SK-N-SH treated with all-trans-retinoic acid at 6 μM for 48 hours (cell line): ENCODE measurements around the gene CDH4.

ENCODE experiments used
- CREB5 ChIP-seq: fragments of 250-450 bp; sonication (Bioruptor Pico); IDR thresholded peaks from 2 replicates; pipeline ENCODE4 v1.5.1; 2020; ENCODE audit warnings: low read depth, mild to moderate bottlenecking, moderate library complexity
- ESRRG ChIP-seq: fragments of 250-450 bp; sonication (Bioruptor Pico); IDR thresholded peaks from 2 replicates; pipeline ENCODE4 v1.6.1; 2021; ENCODE audit warnings: mild to moderate bottlenecking
- ISL1 ChIP-seq: fragments of 250-450 bp; sonication (Bioruptor Pico); IDR thresholded peaks from 2 replicates; pipeline ENCODE4 v2.1.2; 2022; ENCODE audit warnings: mild to moderate bottlenecking, moderate library complexity
- OSR1 ChIP-seq: fragments of 250-450 bp; sonication (Bioruptor Pico); IDR thresholded peaks from 2 replicates; pipeline ENCODE4 v1.8.0; 2022; ENCODE audit warnings: moderate library complexity, mild to moderate bottlenecking, inconsistent platforms
- TCF4 ChIP-seq: fragments of 250-450 bp; sonication (Bioruptor Pico); IDR thresholded peaks from 2 replicates; pipeline ENCODE4 v1.8.0; 2021; ENCODE audit warnings: mild to moderate bottlenecking, moderate library complexity, borderline replicate concordance
- ZC3H10 ChIP-seq: fragments of 250-450 bp; sonication (Bioruptor Pico); IDR thresholded peaks from 2 replicates; pipeline ENCODE4 v1.5.1; 2021; ENCODE audit warnings: mild to moderate bottlenecking, moderate library complexity
- ZFP3 ChIP-seq: fragments of 250-450 bp; sonication (Bioruptor Pico); IDR thresholded peaks from 2 replicates; pipeline ENCODE4 v1.5.0; 2020; ENCODE audit warnings: mild to moderate bottlenecking, moderate library complexity
- ZFP30 ChIP-seq: fragments of 450-650 bp; formaldehyde crosslinking; IDR thresholded peaks from 2 replicates; pipeline ENCODE4 v1.5.0; 2022; ENCODE audit warnings: mild to moderate bottlenecking, moderate library complexity
- ZNF565 ChIP-seq: fragments of 450-650 bp; formaldehyde crosslinking; conservative IDR thresholded peaks from 2 replicates; pipeline ENCODE4 v1.5.0; 2020; ENCODE audit warnings: low read depth, mild to moderate bottlenecking, moderate library complexity
- TF ChIP-seq, protein P1 (sequence below): fragments of 250-450 bp; sonication (Bioruptor Pico); IDR thresholded peaks from 2 replicates; pipeline ENCODE4 v1.8.0; 2020; ENCODE audit warnings: mild to moderate bottlenecking, moderate library complexity, borderline replicate concordance

DNA sequence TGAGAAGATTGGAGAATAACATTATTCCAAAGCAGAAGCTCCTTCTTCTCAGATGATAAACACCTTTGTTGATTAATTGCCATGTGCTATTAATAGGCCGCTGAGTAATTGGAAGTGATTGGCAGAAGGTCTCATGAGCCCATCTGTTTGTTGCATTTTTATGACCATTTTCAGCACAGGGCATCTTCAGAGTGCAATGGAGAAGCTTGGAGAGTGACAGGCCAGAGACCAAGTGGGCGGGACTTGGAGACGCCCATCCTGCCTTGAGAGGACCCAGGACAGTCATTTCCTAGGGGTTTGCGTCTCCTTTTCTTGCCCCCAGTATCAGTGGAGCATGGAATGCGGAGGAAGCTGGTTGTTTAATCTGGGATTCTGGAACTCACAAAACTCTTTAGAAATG is 89.5 kb downstream of the CDH4 start:
- TF ChIP-seq ISL1 (CRISPR knock-in tag) = no peak
- TF ChIP-seq ZNF565 (CRISPR knock-in tag) = no peak
- no peak for TF ChIP-seq OSR1
- TF ChIP-seq, protein P1, sequence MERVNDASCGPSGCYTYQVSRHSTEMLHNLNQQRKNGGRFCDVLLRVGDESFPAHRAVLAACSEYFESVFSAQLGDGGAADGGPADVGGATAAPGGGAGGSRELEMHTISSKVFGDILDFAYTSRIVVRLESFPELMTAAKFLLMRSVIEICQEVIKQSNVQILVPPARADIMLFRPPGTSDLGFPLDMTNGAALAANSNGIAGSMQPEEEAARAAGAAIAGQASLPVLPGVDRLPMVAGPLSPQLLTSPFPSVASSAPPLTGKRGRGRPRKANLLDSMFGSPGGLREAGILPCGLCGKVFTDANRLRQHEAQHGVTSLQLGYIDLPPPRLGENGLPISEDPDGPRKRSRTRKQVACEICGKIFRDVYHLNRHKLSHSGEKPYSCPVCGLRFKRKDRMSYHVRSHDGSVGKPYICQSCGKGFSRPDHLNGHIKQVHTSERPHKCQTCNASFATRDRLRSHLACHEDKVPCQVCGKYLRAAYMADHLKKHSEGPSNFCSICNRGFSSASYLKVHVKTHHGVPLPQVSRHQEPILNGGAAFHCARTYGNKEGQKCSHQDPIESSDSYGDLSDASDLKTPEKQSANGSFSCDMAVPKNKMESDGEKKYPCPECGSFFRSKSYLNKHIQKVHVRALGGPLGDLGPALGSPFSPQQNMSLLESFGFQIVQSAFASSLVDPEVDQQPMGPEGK = no peak
- TF ChIP-seq CREB5 = no peak
- no peak for TF ChIP-seq ESRRG
- no peak for TF ChIP-seq ZFP30
- TF ChIP-seq ZC3H10 (CRISPR knock-in tag) = no peak
- TF ChIP-seq TCF4 (CRISPR knock-in tag) = no peak
- TF ChIP-seq ZFP3 = no peak
